LHCN-M2 (cell line): ENCODE measurements around the gene GUCA2B. TPM values are rescaled to one million over a fixed set of nuclear protein-coding genes. Genes with fewer than 3 reads are reported as not detected.

ENCODE experiments used
- DNase-seq: peaks from one replicate; pipeline ENCODE4 v3.0.0-alpha.2; 2012; ENCODE audit warnings: low read depth
- polyA plus RNA-seq: library from polyadenylated mRNA; unstranded; fragments of >200 nt; gene quantifications from one replicate; pipeline ENCODE4 v1.2.1, GENCODE V29; 2012; ENCODE audit warnings: missing spikeins
- total RNA-seq: library from RNA; depleted of rRNA; stranded (reverse); fragments of >200 nt; gene quantifications from 2 replicates; pipeline ENCODE4 v1.2.3, GENCODE V29; 2014; rRNA removed

GUCA2B gene
- not detected in 2 replicates for total RNA-seq
- polyA plus RNA-seq: not detected

GRCh38 chr1:42152907-42153600 is at the start of gene GUCA2B:
TSS of gene GUCA2B (plus strand) at chr1:42153410. CDS start at chr1:42153451, 41 bp downstream.
- DNase-seq: no peak

GRCh38 chr1:42105025-42105424 is 48.2 kb upstream of the GUCA2B start:
- DNase-seq: no peak

GRCh38 chr1:42108309-42108708 is 44.9 kb upstream of the GUCA2B start:
- no peak for DNase-seq

- no peak for DNase-seq
These were observed 43.6 kb upstream of the GUCA2B start for GRCh38 chr1:42109600-42109999.

- no peak for DNase-seq
These were observed 39.0 kb upstream of the GUCA2B start for GRCh38 chr1:42114229-42114628.

- DNase-seq: no peak
These were observed 36.0 kb upstream of the GUCA2B start for GRCh38 chr1:42117214-42117613.

- DNase-seq: no peak
These were observed 35.1 kb upstream of the GUCA2B start for GRCh38 chr1:42118125-42118524.

GRCh38 chr1:42122408-42122807 is 30.8 kb upstream of the GUCA2B start:
- no peak for DNase-seq

GRCh38 chr1:42125552-42125951 is 27.7 kb upstream of the GUCA2B start:
- DNase-seq: no peak

GRCh38 chr1:42127767-42128166 is 25.4 kb upstream of the GUCA2B start:
- no peak for DNase-seq

- no peak for DNase-seq
These were observed 24.7 kb upstream of the GUCA2B start for GRCh38 chr1:42128499-42128898.

GRCh38 chr1:42128964-42129363 is 24.2 kb upstream of the GUCA2B start:
- DNase-seq: no peak

- DNase-seq: no peak
These were observed 23.0 kb upstream of the GUCA2B start for GRCh38 chr1:42130061-42130660.

- DNase-seq: no peak
These were observed 19.8 kb upstream of the GUCA2B start for GRCh38 chr1:42133390-42133789.

GRCh38 chr1:42133809-42134526 is 19.2 kb upstream of the GUCA2B start:
- DNase-seq: no peak

GRCh38 chr1:42135426-42135825 is 17.8 kb upstream of the GUCA2B start:
- no peak for DNase-seq

GRCh38 chr1:42136466-42136865 is 16.7 kb upstream of the GUCA2B start:
- DNase-seq: no peak

- no peak for DNase-seq
These were observed 15.4 kb upstream of the GUCA2B start for GRCh38 chr1:42137766-42138165.

GRCh38 chr1:42138586-42138985 is 14.6 kb upstream of the GUCA2B start:
- no peak for DNase-seq

GRCh38 chr1:42139444-42139843 is 13.8 kb upstream of the GUCA2B start:
- DNase-seq: no peak

- no peak for DNase-seq
These were observed 13.0 kb upstream of the GUCA2B start for GRCh38 chr1:42140191-42140590.

GRCh38 chr1:42141978-42142377 is 11.2 kb upstream of the GUCA2B start:
- no peak for DNase-seq
